CD4-positive, alpha-beta T cell treated with Interleukin-15 for 1 hour (primary cell): ENCODE results near the gene TLR5.

Experiments
- DNase-seq: peaks from one replicate; pipeline ENCODE4 v3.0.0-alpha.2; 2020

TLR5 gene

GRCh38 chr1:223147409-223147808, 4.4 kb upstream of the TLR5 start:
- DNase-seq, result no peak

GRCh38 chr1:223146745-223147144, 3.7 kb upstream of the TLR5 start:
- DNase-seq, result no peak

- no peak for DNase-seq
Observed at GRCh38 chr1:223144914-223145313, 1.9 kb upstream of the TLR5 start.

GRCh38 chr1:223144431-223144830, 1.4 kb upstream of the TLR5 start:
- no peak for DNase-seq

GRCh38 chr1:223143537-223144248, 645 bp upstream of the TLR5 start:
- DNase-seq, result peak; percentile 37

GRCh38 chr1:223142269-223142668, 779 bp downstream of the TLR5 start:
- no peak for DNase-seq

GRCh38 chr1:223140611-223141405, 2.2 kb downstream of the TLR5 start:
- DNase-seq, result no peak

GRCh38 chr1:223137455-223138085, 5.5 kb downstream of the TLR5 start:
- DNase-seq, result no peak

- no peak for DNase-seq
Observed at GRCh38 chr1:223136086-223136485, 7.0 kb downstream of the TLR5 start.

- DNase-seq, result no peak
Observed at GRCh38 chr1:223135176-223135942, 7.7 kb downstream of the TLR5 start.

- peak; percentile 76 for DNase-seq
Observed at GRCh38 chr1:223133824-223134435, 9.1 kb downstream of the TLR5 start.

- no peak for DNase-seq
Observed at GRCh38 chr1:223133306-223133823, 9.7 kb downstream of the TLR5 start.

GRCh38 chr1:223129229-223129901, 13.7 kb downstream of the TLR5 start:
- DNase-seq, result peak; percentile 56

GRCh38 chr1:223126741-223127140, 16.3 kb downstream of the TLR5 start:
- no peak for DNase-seq

- no peak for DNase-seq
Observed at GRCh38 chr1:223125766-223126165, 17.3 kb downstream of the TLR5 start.

- DNase-seq, result no peak
Observed at GRCh38 chr1:223123011-223123610, 19.9 kb downstream of the TLR5 start.

GRCh38 chr1:223118418-223118817, 24.6 kb downstream of the TLR5 start:
- no peak for DNase-seq

GRCh38 chr1:223116950-223117349, 26.1 kb downstream of the TLR5 start:
- no peak for DNase-seq

- DNase-seq, result no peak
Observed at GRCh38 chr1:223114871-223115270, 28.2 kb downstream of the TLR5 start.

- no peak for DNase-seq
Observed at GRCh38 chr1:223110952-223111351, 32.1 kb downstream of the TLR5 start.

GRCh38 chr1:223109581-223110026, 33.4 kb downstream of the TLR5 start:
- no peak for DNase-seq
